Neural progenitor cell (in vitro differentiated cells): ENCODE results near the gene CCZ1B. TPM values are rescaled to one million over a fixed set of nuclear protein-coding genes. Genes with fewer than 3 reads are reported as not detected.
"Not testable (repeated sequence)": the region's sequence is repeated elsewhere in the genome, so short reads cannot be mapped to it uniquely, and the experiment has no call there.

Source experiments
- DNase-seq: peaks from one replicate; pipeline ENCODE4 v3.0.0-alpha.2; 2016; ENCODE audit warnings: low spot score
- H2AFZ ChIP-seq: fragments of 200-600 bp; sonication (generic); replicated peaks from 2 replicates; pipeline ENCODE4 v1.6.1; 2016; ENCODE audit warnings: antibody characterized with exemption
- H3F3A ChIP-seq: fragments of 200-600 bp; sonication (generic); 2 replicates; pipeline ENCODE4 v1.6.1; 2016; ENCODE audit warnings: antibody characterized with exemption, low read depth
- H3K27ac ChIP-seq: fragments of 200-600 bp; sonication (generic); 2 replicates; pipeline ENCODE4 v1.5.1; 2016; ENCODE audit warnings: mild to moderate bottlenecking
- H3K27me3 ChIP-seq: fragments of 200-600 bp; sonication (generic); 2 replicates; pipeline ENCODE4 v1.6.1; 2016; ENCODE audit warnings: mild to moderate bottlenecking, moderate library complexity
- H3K36me3 ChIP-seq: fragments of 200-600 bp; sonication (generic); 2 replicates; pipeline ENCODE4 v1.5.1; 2016
- H3K4me1 ChIP-seq: fragments of 200-600 bp; sonication (generic); 2 replicates; pipeline ENCODE4 v1.6.1; 2016; ENCODE audit warnings: mixed run types
- H3K4me2 ChIP-seq: fragments of 200-600 bp; sonication (generic); 2 replicates; pipeline ENCODE4 v1.6.1; 2016
- H3K4me3 ChIP-seq: fragments of 200-600 bp; sonication (generic); 2 replicates; pipeline ENCODE4 v1.5.1; 2016
- H3K79me2 ChIP-seq: fragments of 200-600 bp; sonication (generic); 2 replicates; pipeline ENCODE4 v1.6.1; 2016; ENCODE audit warnings: low read depth
- H3K9ac ChIP-seq: fragments of 200-600 bp; sonication (generic); 2 replicates; pipeline ENCODE4 v1.6.1; 2016
- H3K9me3 ChIP-seq: fragments of 200-600 bp; sonication (generic); 2 replicates; pipeline ENCODE4 v1.5.1; 2016; ENCODE audit warnings: low read depth
- H4K20me1 ChIP-seq: fragments of 200-600 bp; sonication (generic); 2 replicates; pipeline ENCODE4 v1.6.1; 2016; ENCODE audit warnings: low read depth
- H3K27ac Mint-ChIP-seq: 3 replicates; pipeline ENCODE4 v1.8.0; 2021; ENCODE audit warnings: mixed read lengths
- H3K27me3 Mint-ChIP-seq: 2 replicates; pipeline ENCODE4 v1.8.0; 2022; ENCODE audit warnings: low read depth, mild to moderate bottlenecking, inconsistent platforms, moderate library complexity, mixed read lengths; ENCODE audit not compliant: insufficient read depth
- H3K36me3 Mint-ChIP-seq: 3 replicates; pipeline ENCODE4 v1.8.0; 2021; ENCODE audit warnings: mixed read lengths
- H3K4me1 Mint-ChIP-seq: 3 replicates; pipeline ENCODE4 v1.8.0; 2021; ENCODE audit warnings: mixed read lengths
- H3K4me3 Mint-ChIP-seq: 3 replicates; pipeline ENCODE4 v1.8.0; 2021; ENCODE audit warnings: mild to moderate bottlenecking, moderate library complexity, mixed read lengths
- H3K9me3 Mint-ChIP-seq: 3 replicates; pipeline ENCODE4 v1.8.0; 2020; ENCODE audit warnings: mixed read lengths
- total RNA-seq: library from RNA; depleted of rRNA; stranded (reverse); fragments of >200 nt; gene quantifications from 2 replicates; pipeline ENCODE4 v1.2.3, GENCODE V29; 2015; ENCODE audit warnings: low replicate concordance

The CCZ1B gene
- total RNA-seq, 1 donor from 2014 or later = 39.5 TPM

DNA sequence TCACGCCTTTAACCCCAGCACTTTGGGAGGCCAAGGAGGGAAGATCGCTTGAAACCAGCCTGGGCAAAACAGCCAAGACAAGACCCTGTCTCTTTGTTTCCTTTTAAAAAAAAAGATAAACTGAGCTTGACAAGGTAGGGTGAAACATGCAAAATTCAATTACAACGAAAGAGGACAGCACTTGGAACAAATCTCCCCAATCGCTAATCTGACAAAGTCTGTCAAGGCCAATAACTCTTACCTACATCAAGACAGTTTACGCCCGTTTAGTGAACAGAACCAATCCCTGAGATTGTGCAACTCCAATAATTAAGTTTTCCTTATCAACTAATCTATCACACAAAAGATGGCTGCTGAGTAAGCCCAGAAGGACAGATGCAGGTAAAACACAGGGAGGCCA, 4.5 kb downstream of the CCZ1B start:
- H4K20me1 ChIP-seq, H3K4me3 ChIP-seq, H3K27ac ChIP-seq, DNase-seq, H3K27me3 ChIP-seq, H3K9me3 ChIP-seq, H3K9me3 Mint-ChIP-seq, H3K27me3 Mint-ChIP-seq, H3K36me3 Mint-ChIP-seq, H3K4me1 Mint-ChIP-seq, H3K36me3 ChIP-seq, H3K4me1 ChIP-seq, H3F3A ChIP-seq, H2AFZ ChIP-seq, H3K4me2 ChIP-seq, H3K4me3 Mint-ChIP-seq, H3K27ac Mint-ChIP-seq, H3K9ac ChIP-seq: not testable (repeated sequence)
- peaks cover 10% of the 10 kb centered on the region for H3K79me2 ChIP-seq

DNA sequence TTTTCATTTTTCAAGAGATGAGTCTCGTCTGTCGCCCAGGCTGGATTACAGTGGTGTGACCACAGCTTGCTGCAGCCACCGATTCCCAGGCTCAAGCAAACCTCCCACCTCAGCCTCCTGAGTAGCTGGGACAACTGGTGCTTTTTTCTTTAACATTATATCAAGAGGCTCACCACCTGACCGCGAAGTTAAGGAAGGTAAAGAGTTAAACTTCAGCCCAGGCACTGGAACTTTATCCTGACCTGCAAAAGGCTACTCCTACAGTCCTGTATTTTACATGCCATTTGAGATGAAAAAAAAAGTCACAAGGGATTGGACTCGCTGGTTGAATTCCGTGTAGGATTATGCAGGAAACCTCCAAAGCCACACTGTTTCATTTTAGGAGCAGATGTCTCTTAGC, 10.6 kb downstream of the CCZ1B start:
- H3F3A ChIP-seq, H3K4me3 ChIP-seq, H3K27ac ChIP-seq, H3K27me3 Mint-ChIP-seq, H4K20me1 ChIP-seq, H3K9me3 ChIP-seq, H3K9me3 Mint-ChIP-seq, H3K4me2 ChIP-seq, H3K36me3 ChIP-seq, H3K79me2 ChIP-seq, H3K27me3 ChIP-seq, DNase-seq, H3K4me3 Mint-ChIP-seq, H3K9ac ChIP-seq, H3K4me1 Mint-ChIP-seq, H2AFZ ChIP-seq, H3K4me1 ChIP-seq, H3K36me3 Mint-ChIP-seq, H3K27ac Mint-ChIP-seq: not testable (repeated sequence)

DNA sequence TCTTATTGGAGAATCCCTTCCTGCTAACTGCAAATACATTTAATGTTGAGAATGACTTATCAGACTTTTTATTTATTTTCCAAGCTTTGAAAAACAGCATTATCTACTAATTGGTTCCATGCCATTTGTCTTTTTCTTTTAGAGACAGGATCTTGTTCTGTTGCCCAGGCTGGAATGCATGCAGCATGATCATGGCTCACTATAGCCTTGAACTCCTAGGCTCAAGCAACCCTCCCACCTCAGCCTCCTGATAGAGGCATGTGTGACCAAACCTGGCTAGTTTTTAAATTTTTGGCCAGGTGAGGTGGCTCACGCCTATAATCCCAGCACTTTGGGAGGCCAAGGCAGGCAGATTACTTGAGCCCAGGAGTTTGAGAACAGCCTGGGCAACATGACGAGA, 13.1 kb downstream of the CCZ1B start:
- not testable (repeated sequence) for H3F3A ChIP-seq, H3K9me3 ChIP-seq, H3K79me2 ChIP-seq, H3K27me3 ChIP-seq, H3K4me1 Mint-ChIP-seq, H2AFZ ChIP-seq, H3K36me3 Mint-ChIP-seq, H3K9me3 Mint-ChIP-seq, H3K4me2 ChIP-seq, H3K27ac ChIP-seq, DNase-seq, H3K4me3 Mint-ChIP-seq, H4K20me1 ChIP-seq, H3K4me1 ChIP-seq, H3K36me3 ChIP-seq, H3K27ac Mint-ChIP-seq, H3K9ac ChIP-seq, H3K27me3 Mint-ChIP-seq, H3K4me3 ChIP-seq

DNA sequence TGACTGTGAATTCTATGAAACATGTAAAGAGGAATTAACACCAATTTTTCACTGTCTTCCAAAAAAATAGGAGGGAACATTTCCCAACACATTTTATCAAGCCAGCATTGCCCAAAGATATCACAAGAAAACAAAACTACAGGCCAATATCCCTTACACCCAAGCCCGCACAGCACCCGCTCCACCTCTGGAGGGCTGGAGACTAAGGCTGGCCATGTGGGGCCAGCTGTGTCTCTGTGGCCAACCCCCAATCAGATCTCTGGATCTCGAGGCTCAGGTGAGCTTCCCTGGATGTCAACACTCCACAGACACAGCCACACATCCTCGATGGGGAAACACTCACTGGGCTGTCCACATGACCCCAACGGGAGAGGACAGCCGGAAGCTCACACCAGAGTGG, 18.1 kb downstream of the CCZ1B start:
- not testable (repeated sequence) for H3K9me3 ChIP-seq, H3K4me1 Mint-ChIP-seq, H3K4me3 Mint-ChIP-seq, H3K9me3 Mint-ChIP-seq, H3K79me2 ChIP-seq, H3K36me3 Mint-ChIP-seq, H3F3A ChIP-seq, H3K27me3 Mint-ChIP-seq, H3K4me2 ChIP-seq, H3K27me3 ChIP-seq, H4K20me1 ChIP-seq, H3K27ac ChIP-seq, H3K36me3 ChIP-seq, DNase-seq, H3K9ac ChIP-seq, H3K4me1 ChIP-seq, H2AFZ ChIP-seq, H3K4me3 ChIP-seq, H3K27ac Mint-ChIP-seq

DNA sequence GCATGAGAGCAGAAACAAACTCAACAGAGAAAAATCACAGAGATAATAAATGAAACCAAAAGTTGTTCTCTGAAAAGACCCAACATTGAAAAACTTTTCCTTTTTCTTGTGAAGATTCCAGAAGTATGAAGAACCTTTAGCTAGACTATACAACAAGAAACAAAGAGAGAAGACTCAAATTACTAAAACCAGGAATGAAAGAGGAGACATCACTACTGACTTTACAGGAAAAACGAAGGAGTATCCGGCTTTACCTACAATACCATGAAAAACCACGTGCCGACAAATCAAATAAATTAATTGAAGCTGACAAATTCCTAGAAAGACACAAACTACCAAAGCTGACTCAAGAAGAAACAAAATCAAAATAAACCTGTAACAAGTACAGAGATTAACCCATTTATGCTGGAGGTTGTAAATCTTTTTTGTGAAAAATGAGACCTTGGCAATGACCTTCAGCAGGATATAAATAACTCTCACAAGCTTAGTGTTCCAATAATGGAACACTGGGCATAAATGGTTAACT, 18.6 kb downstream of the CCZ1B start:
- DNase-seq, H3K36me3 ChIP-seq, H3K4me3 Mint-ChIP-seq, H3K27ac Mint-ChIP-seq, H3K9ac ChIP-seq, H3K9me3 Mint-ChIP-seq, H4K20me1 ChIP-seq, H3K4me2 ChIP-seq, H3K9me3 ChIP-seq, H3K27ac ChIP-seq, H3K79me2 ChIP-seq, H3K27me3 Mint-ChIP-seq, H3K4me1 Mint-ChIP-seq, H3F3A ChIP-seq, H3K4me3 ChIP-seq, H3K27me3 ChIP-seq, H2AFZ ChIP-seq, H3K4me1 ChIP-seq, H3K36me3 Mint-ChIP-seq: not testable (repeated sequence)

DNA sequence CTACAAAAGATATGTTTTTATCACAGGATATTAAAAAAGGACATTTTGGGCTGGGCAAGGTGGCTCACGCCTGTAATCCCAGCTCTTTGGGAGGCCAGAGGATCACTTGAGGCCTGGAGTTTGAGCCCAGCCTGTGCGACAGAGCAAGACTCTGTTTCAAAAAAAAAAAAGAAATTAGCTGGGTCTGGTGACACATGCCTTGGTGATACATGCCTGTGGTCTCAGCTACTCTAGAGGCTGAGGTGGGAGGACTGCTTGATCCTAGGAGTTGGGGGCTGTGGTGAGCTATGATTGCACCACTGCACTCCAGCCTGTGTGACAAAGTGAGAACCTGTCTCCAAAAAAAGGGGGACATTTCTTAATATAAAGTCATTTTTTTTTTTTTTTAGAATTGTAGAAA, 25.7 kb downstream of the CCZ1B start:
- H3K4me1 ChIP-seq, H3K4me1 Mint-ChIP-seq, H3F3A ChIP-seq, H2AFZ ChIP-seq, H3K27me3 ChIP-seq, H3K27me3 Mint-ChIP-seq, H3K79me2 ChIP-seq, H4K20me1 ChIP-seq, H3K4me3 Mint-ChIP-seq, H3K36me3 ChIP-seq, DNase-seq, H3K4me3 ChIP-seq, H3K9me3 ChIP-seq, H3K27ac Mint-ChIP-seq, H3K9me3 Mint-ChIP-seq, H3K4me2 ChIP-seq, H3K9ac ChIP-seq, H3K36me3 Mint-ChIP-seq, H3K27ac ChIP-seq: not testable (repeated sequence)

DNA sequence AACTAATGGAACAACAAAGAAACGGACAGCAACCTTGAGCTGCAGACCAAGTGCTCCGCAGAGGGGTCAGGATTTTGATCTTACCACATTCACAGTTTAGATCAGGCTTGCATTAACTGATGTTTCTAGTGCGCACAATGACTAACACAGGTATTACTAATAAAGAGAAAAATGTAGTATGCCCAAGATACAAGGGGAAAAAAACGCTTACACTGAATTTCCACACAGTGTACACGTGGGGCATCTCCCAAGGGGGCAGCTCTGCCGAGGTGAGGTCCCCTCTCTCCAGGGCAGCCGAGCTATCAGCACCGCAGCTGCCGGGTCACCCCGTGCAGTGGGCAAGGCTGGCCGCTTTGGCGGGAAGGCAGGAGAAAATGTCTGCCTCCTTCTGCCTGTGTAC, 26.2 kb downstream of the CCZ1B start:
- H3K9me3 ChIP-seq, H3K9me3 Mint-ChIP-seq, H2AFZ ChIP-seq, H3K4me3 ChIP-seq, H3K4me1 Mint-ChIP-seq, H3K36me3 Mint-ChIP-seq, H3K27me3 Mint-ChIP-seq, H3K79me2 ChIP-seq, H3K27ac Mint-ChIP-seq, H4K20me1 ChIP-seq, H3K4me2 ChIP-seq, H3K27ac ChIP-seq, H3K9ac ChIP-seq, H3K4me1 ChIP-seq, H3K27me3 ChIP-seq, H3F3A ChIP-seq, H3K36me3 ChIP-seq, H3K4me3 Mint-ChIP-seq, DNase-seq: not testable (repeated sequence)

DNA sequence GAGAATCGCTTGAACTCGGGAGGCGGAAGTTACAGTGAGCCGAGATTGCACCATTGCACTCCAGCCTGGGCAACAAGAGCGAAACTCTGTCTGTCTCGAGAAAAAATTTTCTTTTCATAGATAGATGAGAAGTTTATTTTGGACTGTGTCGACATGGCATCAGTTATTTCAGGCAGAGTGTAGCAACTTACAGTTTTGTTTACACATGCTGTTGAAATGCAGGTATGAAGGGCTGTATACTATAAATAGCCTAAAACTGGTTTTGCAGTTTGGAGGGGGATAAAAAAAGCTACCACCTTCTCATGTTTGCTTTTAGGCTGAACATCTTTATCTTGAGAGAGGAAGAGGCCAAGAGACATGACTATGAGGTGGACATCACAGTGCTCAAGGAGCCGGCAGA, 28.0 kb downstream of the CCZ1B start:
- H3K27ac Mint-ChIP-seq, H3K9me3 ChIP-seq, H3K9ac ChIP-seq, H2AFZ ChIP-seq, DNase-seq, H3K4me1 Mint-ChIP-seq, H3K36me3 ChIP-seq, H4K20me1 ChIP-seq, H3K27ac ChIP-seq, H3K27me3 ChIP-seq, H3K36me3 Mint-ChIP-seq, H3K4me3 Mint-ChIP-seq, H3K9me3 Mint-ChIP-seq, H3K4me2 ChIP-seq, H3F3A ChIP-seq, H3K27me3 Mint-ChIP-seq, H3K4me3 ChIP-seq, H3K79me2 ChIP-seq, H3K4me1 ChIP-seq: not testable (repeated sequence)

DNA sequence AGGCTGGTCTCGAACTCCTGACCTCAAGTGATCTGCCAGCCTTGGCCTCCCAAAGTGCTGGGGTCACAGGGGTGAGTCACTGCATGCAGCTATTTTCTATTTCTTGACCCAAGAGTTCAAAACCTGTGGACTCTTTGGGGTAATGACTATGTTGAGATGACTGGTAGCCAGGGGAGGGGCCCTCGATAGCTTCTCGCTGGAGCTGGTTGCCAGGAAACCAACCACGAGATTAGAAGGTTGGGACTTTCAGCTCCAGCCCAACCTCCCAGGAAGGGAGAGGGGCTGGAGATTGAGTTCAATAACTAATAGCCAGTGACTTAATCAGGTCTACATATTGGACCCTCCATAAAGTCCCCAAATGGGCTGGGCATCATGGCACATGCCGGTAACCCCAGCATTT, 28.9 kb downstream of the CCZ1B start:
- not testable (repeated sequence) for H3K9me3 ChIP-seq, H3K27me3 Mint-ChIP-seq, H3K27me3 ChIP-seq, H3K4me3 Mint-ChIP-seq, H3K27ac Mint-ChIP-seq, H3K9me3 Mint-ChIP-seq, H3K27ac ChIP-seq, H3K4me2 ChIP-seq, H3K9ac ChIP-seq, H3K36me3 ChIP-seq, DNase-seq, H3K79me2 ChIP-seq, H3K4me1 Mint-ChIP-seq, H3K36me3 Mint-ChIP-seq, H3F3A ChIP-seq, H4K20me1 ChIP-seq, H3K4me3 ChIP-seq, H3K4me1 ChIP-seq, H2AFZ ChIP-seq
